GM19193 (cell line): ENCODE data around the gene ADRA2B.

ENCODE experiments used
- POLR2A ChIP-seq: IDR thresholded peaks from 4 replicates; pipeline ENCODE4 v1.6.1; 2011; ENCODE audit not compliant: insufficient read depth, insufficient read length; ENCODE audit errors: extremely low read depth

The ADRA2B gene

DNA sequence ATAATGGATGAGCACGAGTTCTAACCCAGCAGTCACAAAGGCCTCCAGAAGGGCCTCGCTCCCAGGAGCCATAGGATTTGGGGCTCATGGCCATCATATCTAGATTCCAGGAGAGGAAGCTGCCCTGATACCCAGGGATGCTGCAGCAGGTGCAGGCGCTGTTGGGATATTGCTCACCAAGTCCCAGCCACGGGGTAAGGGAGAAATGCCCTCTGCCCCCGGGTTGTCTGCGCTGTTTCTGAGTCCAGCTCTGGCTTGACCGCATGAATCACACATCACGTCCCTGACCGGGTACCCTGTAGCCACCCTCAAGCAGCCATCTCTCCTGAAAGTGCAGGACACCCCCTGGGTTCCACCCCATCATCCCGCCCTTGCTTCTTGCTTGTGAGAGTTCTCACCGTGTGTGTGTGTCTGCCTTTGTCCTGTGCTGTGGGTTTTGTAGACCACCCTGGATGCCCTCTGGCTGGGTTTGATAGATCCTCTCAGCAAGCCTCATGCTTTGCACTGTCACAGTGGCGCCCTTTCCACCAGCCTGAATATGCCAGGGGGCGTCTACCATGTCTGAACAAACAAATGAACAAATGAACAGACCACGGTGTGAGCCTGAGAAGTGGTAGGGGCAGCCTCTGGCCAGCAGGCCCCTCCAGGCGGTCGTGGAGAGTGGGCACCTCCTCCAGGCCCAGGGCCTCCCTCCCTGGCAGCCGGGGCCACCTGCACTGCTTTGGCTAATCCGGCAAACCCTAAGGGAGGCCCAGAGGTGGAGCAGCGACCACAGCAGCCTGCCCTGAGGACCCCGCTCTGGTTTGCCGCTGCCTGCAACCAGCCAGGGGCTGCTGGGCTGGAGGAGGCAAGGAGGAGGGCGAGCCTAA lies 32.1 kb downstream of the ADRA2B start:
- TF ChIP-seq POLR2A = no peak

DNA sequence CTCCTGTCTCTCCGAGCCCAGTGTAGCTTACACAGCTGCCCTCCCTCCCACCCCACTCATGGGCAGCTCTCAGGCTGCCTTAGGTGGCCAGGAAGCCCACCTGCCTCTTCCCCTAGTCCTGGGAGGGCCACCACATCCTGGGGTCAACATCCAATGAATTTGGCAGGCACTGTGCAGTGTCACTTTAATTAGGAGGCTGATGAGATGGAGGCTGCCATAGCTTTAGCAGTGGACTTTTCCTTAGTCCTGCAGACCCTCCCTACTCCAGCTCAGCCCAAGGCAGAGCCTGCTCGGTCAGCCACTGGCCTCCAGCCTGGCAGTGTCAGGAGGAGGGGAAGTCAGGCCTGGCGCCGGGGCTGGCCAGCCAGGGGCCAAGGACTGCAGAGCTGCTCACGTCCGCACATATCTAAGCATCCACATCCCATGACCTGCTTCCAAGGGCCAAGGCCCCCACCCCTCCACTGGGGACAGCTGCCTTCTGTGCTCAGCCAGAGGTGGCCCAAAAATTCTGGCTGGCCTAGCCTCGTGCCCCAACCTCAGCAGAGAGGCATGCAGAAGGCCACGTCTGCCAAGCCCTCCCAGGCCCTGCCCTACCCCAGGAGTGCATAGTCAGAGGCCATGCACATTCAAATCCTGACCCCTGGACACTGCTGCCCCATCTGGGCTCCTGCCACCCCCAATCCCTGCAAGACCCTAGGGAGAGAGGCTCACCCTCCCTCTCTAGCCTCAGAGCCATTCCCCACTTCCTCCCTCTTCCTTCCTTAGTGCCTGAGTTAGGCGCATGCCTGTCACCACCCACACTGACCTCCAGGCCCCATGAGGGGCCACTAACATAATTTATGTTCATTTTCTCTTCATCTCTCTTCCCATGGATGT lies 33.1 kb downstream of the ADRA2B start:
- TF ChIP-seq POLR2A = no peak

DNA sequence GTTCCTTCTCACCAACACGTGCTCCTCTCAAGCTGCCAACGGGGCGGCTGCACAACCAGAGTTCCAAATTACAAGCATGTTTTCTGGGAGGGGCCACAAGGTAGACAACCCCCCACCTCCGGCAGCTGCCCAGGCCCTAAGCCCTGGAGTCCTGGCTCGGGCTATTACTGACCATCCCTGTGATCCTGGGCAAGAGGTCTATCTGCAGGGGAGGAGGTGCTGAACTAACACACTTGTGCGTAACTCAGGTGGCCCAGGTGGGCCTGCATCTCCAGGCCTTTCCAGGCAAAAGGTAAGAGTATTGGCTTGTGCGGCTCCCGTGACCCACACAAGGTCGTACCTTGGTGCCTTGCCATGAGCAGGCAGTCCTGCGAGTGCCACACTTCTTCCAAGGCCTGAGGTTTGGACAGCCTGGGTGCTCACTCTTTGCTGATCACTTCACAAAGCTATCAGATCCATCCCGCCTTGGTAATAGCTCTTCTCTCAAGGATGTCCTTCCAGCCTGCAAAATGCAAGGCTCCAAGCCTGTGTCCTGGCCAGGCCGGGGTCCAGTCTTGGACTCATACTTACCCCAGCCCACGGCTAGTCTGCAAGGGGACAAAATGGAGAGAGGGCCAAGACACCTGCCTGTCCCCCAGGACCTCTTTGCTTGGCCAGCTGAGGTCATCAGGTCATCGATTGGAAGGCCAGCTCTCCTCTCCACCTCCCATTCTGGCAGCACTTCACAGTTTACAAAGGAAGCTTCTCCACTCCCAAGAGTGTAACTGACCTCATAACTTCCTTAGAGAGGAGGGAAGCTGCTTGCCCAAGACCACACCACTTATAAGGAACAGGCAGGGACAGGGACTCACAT lies 33.9 kb downstream of the ADRA2B start:
- TF ChIP-seq POLR2A = no peak

- no peak for TF ChIP-seq POLR2A
Observed at GRCh38 chr2:96081042-96081441, 35.3 kb downstream of the ADRA2B start.

DNA sequence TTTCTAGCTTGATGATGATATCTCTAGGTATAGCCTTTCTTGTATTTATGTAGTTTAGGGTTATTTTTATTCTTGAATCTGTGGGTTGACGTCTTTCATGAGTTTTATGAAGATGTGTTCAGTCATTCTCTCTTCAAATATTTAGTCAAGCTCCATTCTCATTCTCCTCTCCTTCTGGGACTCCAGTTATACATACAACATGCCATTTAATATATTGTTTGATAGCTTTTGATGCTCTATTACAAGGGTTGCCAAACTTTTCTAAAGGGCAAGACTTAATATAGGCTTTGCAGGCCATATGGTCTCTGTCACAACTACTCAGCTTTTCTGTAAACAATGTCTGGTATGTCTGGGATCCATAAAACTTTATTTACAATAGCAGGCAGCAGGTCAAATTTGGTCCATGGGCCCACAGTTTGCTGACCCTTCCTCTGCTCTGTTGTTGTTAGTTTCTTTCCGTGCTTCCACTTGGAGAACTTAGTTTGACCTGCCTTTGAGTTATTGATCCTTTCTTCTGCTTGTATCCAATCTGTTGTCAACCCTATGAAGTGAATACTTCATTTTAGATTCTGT lies 41.1 kb downstream of the ADRA2B start:
- TF ChIP-seq POLR2A = no peak

DNA sequence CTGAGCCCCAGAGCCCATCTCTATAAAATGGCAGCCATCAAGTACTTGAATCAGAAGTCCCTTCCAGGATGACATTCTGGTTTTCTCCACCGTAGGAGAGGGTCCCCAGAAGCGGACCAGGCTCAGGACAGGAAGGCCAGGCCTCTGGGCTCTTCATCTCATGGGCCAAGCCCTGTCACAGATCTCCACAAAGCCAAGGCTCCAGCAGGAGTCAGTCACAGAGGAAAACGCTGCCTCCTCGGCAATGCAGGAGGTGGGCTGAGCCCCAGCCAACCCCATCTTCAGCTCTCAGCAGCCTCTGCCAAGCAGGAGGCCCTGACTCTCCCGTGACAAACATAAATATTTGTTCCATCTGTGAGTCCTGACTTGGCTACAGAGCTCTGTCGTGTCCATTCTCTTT lies 42.2 kb downstream of the ADRA2B start:
- TF ChIP-seq POLR2A = no peak

DNA sequence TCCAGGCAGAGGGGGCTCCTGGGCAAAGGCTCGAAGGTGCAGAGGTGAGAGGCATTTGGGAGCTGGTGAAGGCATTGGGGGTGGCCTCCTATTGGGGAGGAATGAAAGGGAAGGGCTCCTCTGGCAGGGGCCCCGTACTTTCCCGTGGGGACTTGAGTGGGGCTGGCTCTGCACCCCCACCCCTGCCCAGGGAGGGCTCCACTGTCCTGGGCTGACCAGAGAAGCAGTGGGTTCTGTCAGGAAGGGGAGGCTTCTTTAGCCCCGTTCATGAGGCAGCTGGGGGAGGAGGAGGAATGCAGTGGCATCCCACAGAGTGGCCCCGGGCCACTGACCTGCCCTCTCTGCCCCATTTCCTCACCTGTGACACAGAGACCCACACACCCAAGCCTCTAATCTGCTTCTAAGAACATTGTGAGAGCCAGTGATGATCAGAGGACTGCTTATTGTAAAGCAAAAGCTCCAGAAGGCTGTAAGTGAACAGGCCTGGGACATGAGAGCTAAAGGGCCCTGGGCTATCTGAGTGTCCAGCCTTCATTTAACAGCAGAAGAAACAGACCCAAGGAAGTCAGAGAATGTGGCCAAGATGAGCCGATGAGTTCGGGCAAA lies 43.1 kb downstream of the ADRA2B start:
- TF ChIP-seq POLR2A = no peak

GRCh38 chr2:96072746-96073145 lies 43.6 kb downstream of the ADRA2B start:
- no peak for TF ChIP-seq POLR2A

GRCh38 chr2:96065381-96065930 lies 50.9 kb downstream of the ADRA2B start:
- no peak for TF ChIP-seq POLR2A
